SK-N-SH treated with all-trans-retinoic acid at 6 μM for 48 hours (cell line): ENCODE measurements around the gene ANO10.
A peak's percentile ranks its signal among the peaks of the same experiment; 100 is the strongest.

ENCODE experiments used
- ATAC-seq: fragments of 200-7000 bp; cut with Tn5 transposase; 3 replicates; pipeline ENCODE4 v1.9.1; 2020; ENCODE audit warnings: mild to moderate bottlenecking, moderate library complexity
- ARNTL ChIP-seq: fragments of 450-650 bp; formaldehyde crosslinking; IDR thresholded peaks from 2 replicates; pipeline ENCODE4 v1.5.0; 2020; ENCODE audit warnings: low read depth, mild to moderate bottlenecking, moderate library complexity, borderline replicate concordance
- BACH2 ChIP-seq: fragments of 250-450 bp; sonication (Bioruptor Pico); IDR thresholded peaks from 2 replicates; pipeline ENCODE4 v1.9.0; 2021; ENCODE audit warnings: mild to moderate bottlenecking, borderline replicate concordance
- CSDC2 ChIP-seq: fragments of 250-450 bp; sonication (Bioruptor Pico); IDR thresholded peaks from 2 replicates; pipeline ENCODE4 v1.5.0; 2020; ENCODE audit warnings: mild to moderate bottlenecking, moderate library complexity
- ESRRG ChIP-seq: fragments of 250-450 bp; sonication (Bioruptor Pico); IDR thresholded peaks from 2 replicates; pipeline ENCODE4 v1.6.1; 2021; ENCODE audit warnings: mild to moderate bottlenecking
- GLIS3 ChIP-seq: fragments of 250-450 bp; sonication (Bioruptor Pico); IDR thresholded peaks from 2 replicates; pipeline ENCODE4 v1.5.0; 2020; ENCODE audit warnings: mild to moderate bottlenecking, moderate library complexity
- OSR1 ChIP-seq: fragments of 250-450 bp; sonication (Bioruptor Pico); IDR thresholded peaks from 2 replicates; pipeline ENCODE4 v1.8.0; 2022; ENCODE audit warnings: moderate library complexity, mild to moderate bottlenecking, inconsistent platforms
- PPARA ChIP-seq: fragments of 250-450 bp; sonication (Bioruptor Pico); IDR thresholded peaks from 2 replicates; pipeline ENCODE4 v1.5.0; 2020; ENCODE audit warnings: mild to moderate bottlenecking, borderline replicate concordance
- RARB ChIP-seq: fragments of 250-450 bp; sonication (Bioruptor Pico); IDR thresholded peaks from 2 replicates; pipeline ENCODE4 v1.8.0; 2021; ENCODE audit warnings: mild to moderate bottlenecking, moderate library complexity
- SNAI2 ChIP-seq: fragments of 250-450 bp; sonication (Bioruptor Pico); IDR thresholded peaks from 2 replicates; pipeline ENCODE4 v1.5.0; 2020; ENCODE audit warnings: mild to moderate bottlenecking, moderate library complexity
- TCF4 ChIP-seq: fragments of 250-450 bp; sonication (Bioruptor Pico); IDR thresholded peaks from 2 replicates; pipeline ENCODE4 v1.8.0; 2021; ENCODE audit warnings: mild to moderate bottlenecking, moderate library complexity, borderline replicate concordance
- TOX ChIP-seq: fragments of 250-450 bp; sonication (Bioruptor Pico); IDR thresholded peaks from 2 replicates; pipeline ENCODE4 v1.8.0; 2021; ENCODE audit warnings: mild to moderate bottlenecking, moderate library complexity, borderline replicate concordance
- ZC3H10 ChIP-seq: fragments of 250-450 bp; sonication (Bioruptor Pico); IDR thresholded peaks from 2 replicates; pipeline ENCODE4 v1.5.1; 2021; ENCODE audit warnings: mild to moderate bottlenecking, moderate library complexity
- ZFP3 ChIP-seq: fragments of 250-450 bp; sonication (Bioruptor Pico); IDR thresholded peaks from 2 replicates; pipeline ENCODE4 v1.5.0; 2020; ENCODE audit warnings: mild to moderate bottlenecking, moderate library complexity
- ZFP30 ChIP-seq: fragments of 450-650 bp; formaldehyde crosslinking; IDR thresholded peaks from 2 replicates; pipeline ENCODE4 v1.5.0; 2022; ENCODE audit warnings: mild to moderate bottlenecking, moderate library complexity
- ZNF565 ChIP-seq: fragments of 450-650 bp; formaldehyde crosslinking; conservative IDR thresholded peaks from 2 replicates; pipeline ENCODE4 v1.5.0; 2020; ENCODE audit warnings: low read depth, mild to moderate bottlenecking, moderate library complexity
- ZNF70 ChIP-seq: fragments of 450-650 bp; formaldehyde crosslinking; IDR thresholded peaks from 2 replicates; pipeline ENCODE4 v1.5.0; 2020; ENCODE audit warnings: mild to moderate bottlenecking, moderate library complexity
- ZNF8 ChIP-seq: fragments of 450-650 bp; formaldehyde crosslinking; IDR thresholded peaks from 2 replicates; pipeline ENCODE4 v1.5.0; 2020; ENCODE audit warnings: mild to moderate bottlenecking, moderate library complexity
- TF ChIP-seq, protein P1 (sequence below): fragments of 250-450 bp; sonication (Bioruptor Pico); IDR thresholded peaks from 2 replicates; pipeline ENCODE4 v1.8.0; 2020; ENCODE audit warnings: mild to moderate bottlenecking, moderate library complexity, borderline replicate concordance
- TF ChIP-seq, protein P2 (sequence below): fragments of 250-450 bp; sonication (Bioruptor Pico); IDR thresholded peaks from 2 replicates; pipeline ENCODE4 v1.5.0; 2020; ENCODE audit warnings: mild to moderate bottlenecking, moderate library complexity
- TF ChIP-seq, protein P3 (sequence below): fragments of 250-450 bp; sonication (Bioruptor Pico); IDR thresholded peaks from 2 replicates; pipeline ENCODE4 v1.8.0; 2021; ENCODE audit warnings: low read depth, mild to moderate bottlenecking, moderate library complexity, borderline replicate concordance
- TF ChIP-seq, protein P4 (sequence below): fragments of 250-450 bp; sonication (Bioruptor Pico); IDR thresholded peaks from 2 replicates; pipeline ENCODE4 v1.5.1; 2020; ENCODE audit warnings: low read depth, mild to moderate bottlenecking, moderate library complexity

ANO10 gene

GRCh38 chr3:43515970-43516635 lies 105.7 kb downstream of the ANO10 start:
- no peak for ATAC-seq
- TF ChIP-seq, protein P1, sequence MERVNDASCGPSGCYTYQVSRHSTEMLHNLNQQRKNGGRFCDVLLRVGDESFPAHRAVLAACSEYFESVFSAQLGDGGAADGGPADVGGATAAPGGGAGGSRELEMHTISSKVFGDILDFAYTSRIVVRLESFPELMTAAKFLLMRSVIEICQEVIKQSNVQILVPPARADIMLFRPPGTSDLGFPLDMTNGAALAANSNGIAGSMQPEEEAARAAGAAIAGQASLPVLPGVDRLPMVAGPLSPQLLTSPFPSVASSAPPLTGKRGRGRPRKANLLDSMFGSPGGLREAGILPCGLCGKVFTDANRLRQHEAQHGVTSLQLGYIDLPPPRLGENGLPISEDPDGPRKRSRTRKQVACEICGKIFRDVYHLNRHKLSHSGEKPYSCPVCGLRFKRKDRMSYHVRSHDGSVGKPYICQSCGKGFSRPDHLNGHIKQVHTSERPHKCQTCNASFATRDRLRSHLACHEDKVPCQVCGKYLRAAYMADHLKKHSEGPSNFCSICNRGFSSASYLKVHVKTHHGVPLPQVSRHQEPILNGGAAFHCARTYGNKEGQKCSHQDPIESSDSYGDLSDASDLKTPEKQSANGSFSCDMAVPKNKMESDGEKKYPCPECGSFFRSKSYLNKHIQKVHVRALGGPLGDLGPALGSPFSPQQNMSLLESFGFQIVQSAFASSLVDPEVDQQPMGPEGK (CRISPR knock-in tag): no peak
- TF ChIP-seq ZFP30 (CRISPR knock-in tag) (no peak), BACH2 (CRISPR knock-in tag) (no peak), PPARA (no peak), TCF4 (CRISPR knock-in tag) (no peak), SNAI2 (no peak), ZC3H10 (CRISPR knock-in tag) (no peak), OSR1 (CRISPR knock-in tag) (no peak), ZNF8 (CRISPR knock-in tag) (no peak), TOX (CRISPR knock-in tag) (no peak), CSDC2 (CRISPR knock-in tag) (no peak), ESRRG (CRISPR knock-in tag) (no peak), ARNTL (CRISPR knock-in tag) (no peak), ZNF70 (CRISPR knock-in tag) (no peak), GLIS3 (CRISPR knock-in tag) (no peak), ZFP3 (CRISPR knock-in tag) (no peak)
- TF ChIP-seq, protein P2, sequence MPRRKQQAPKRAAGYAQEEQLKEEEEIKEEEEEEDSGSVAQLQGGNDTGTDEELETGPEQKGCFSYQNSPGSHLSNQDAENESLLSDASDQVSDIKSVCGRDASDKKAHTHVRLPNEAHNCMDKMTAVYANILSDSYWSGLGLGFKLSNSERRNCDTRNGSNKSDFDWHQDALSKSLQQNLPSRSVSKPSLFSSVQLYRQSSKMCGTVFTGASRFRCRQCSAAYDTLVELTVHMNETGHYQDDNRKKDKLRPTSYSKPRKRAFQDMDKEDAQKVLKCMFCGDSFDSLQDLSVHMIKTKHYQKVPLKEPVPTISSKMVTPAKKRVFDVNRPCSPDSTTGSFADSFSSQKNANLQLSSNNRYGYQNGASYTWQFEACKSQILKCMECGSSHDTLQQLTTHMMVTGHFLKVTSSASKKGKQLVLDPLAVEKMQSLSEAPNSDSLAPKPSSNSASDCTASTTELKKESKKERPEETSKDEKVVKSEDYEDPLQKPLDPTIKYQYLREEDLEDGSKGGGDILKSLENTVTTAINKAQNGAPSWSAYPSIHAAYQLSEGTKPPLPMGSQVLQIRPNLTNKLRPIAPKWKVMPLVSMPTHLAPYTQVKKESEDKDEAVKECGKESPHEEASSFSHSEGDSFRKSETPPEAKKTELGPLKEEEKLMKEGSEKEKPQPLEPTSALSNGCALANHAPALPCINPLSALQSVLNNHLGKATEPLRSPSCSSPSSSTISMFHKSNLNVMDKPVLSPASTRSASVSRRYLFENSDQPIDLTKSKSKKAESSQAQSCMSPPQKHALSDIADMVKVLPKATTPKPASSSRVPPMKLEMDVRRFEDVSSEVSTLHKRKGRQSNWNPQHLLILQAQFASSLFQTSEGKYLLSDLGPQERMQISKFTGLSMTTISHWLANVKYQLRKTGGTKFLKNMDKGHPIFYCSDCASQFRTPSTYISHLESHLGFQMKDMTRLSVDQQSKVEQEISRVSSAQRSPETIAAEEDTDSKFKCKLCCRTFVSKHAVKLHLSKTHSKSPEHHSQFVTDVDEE (CRISPR knock-in tag): no peak
- TF ChIP-seq, protein P3, sequence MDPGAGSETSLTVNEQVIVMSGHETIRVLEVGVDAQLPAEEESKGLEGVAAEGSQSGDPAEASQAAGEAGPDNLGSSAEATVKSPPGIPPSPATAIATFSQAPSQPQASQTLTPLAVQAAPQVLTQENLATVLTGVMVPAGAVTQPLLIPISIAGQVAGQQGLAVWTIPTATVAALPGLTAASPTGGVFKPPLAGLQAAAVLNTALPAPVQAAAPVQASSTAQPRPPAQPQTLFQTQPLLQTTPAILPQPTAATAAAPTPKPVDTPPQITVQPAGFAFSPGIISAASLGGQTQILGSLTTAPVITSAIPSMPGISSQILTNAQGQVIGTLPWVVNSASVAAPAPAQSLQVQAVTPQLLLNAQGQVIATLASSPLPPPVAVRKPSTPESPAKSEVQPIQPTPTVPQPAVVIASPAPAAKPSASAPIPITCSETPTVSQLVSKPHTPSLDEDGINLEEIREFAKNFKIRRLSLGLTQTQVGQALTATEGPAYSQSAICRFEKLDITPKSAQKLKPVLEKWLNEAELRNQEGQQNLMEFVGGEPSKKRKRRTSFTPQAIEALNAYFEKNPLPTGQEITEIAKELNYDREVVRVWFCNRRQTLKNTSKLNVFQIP (CRISPR knock-in tag): no peak
- TF ChIP-seq, protein P4, sequence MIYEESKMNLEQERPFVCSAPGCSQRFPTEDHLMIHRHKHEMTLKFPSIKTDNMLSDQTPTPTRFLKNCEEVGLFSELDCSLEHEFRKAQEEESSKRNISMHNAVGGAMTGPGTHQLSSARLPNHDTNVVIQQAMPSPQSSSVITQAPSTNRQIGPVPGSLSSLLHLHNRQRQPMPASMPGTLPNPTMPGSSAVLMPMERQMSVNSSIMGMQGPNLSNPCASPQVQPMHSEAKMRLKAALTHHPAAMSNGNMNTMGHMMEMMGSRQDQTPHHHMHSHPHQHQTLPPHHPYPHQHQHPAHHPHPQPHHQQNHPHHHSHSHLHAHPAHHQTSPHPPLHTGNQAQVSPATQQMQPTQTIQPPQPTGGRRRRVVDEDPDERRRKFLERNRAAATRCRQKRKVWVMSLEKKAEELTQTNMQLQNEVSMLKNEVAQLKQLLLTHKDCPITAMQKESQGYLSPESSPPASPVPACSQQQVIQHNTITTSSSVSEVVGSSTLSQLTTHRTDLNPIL (CRISPR knock-in tag): no peak

GRCh38 chr3:43515208-43515917 lies 106.4 kb downstream of the ANO10 start:
- no peak for TF ChIP-seq TCF4 (CRISPR knock-in tag)
- no peak for TF ChIP-seq ZNF565 (CRISPR knock-in tag)
- no peak for ATAC-seq

DNA sequence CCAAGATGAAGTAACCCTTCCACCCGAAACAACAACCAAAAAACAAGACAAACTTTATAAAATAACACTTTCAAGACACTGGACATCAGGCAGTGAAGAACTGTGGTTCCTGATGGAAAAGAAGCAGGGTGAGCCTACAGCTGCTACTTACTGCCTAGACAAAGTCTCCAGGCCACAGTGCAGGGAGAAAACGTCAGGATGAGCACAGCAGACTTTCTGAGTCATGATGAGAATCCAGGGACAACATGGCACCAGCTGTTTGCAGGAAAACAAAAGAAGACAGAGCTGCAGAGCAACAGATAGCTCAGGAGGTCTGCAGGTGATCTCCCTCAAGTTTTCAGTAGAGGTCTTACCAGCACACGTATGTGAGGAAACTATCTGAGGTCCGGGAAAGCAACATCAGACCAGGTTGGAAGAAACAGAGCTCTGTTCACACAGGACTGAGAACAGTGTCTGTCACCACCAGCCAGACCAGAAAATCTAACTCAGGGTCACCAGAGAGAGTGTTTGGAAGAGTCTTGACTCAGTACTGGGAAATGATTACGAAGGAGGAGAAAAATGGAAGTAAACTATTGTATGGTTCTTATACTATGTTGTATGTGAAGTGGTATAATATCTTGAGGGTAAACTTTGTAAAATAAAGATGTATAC lies 108.9 kb downstream of the ANO10 start:
- peak; percentile 53 for ATAC-seq
- TF ChIP-seq ZFP3 (CRISPR knock-in tag) (no peak), ESRRG (CRISPR knock-in tag) (no peak), CSDC2 (CRISPR knock-in tag) (no peak), ZFP30 (CRISPR knock-in tag) (no peak), ZNF8 (CRISPR knock-in tag) (no peak), GLIS3 (CRISPR knock-in tag) (no peak), ZNF70 (CRISPR knock-in tag) (no peak), SNAI2 (no peak), PPARA (no peak), ARNTL (CRISPR knock-in tag) (no peak), BACH2 (CRISPR knock-in tag) (no peak), RARB (CRISPR knock-in tag) (no peak)
- TF ChIP-seq, protein P1 (CRISPR knock-in tag): no peak
- TF ChIP-seq, protein P2 (CRISPR knock-in tag): no peak
